NCI-H2107 treated with DMSO at 0.1 percent for 48 hours (cell line): Measurements from ENCODE around the gene GMDS.

Experiments
- DNase-seq: peaks from one replicate; lab custom pipeline; 2025; ENCODE audit not compliant: unreplicated experiment; lab: John Stamatoyannopoulos, UW

Gene GMDS

GRCh38 chr6:2044192-2044591 is 201.2 kb downstream of the GMDS start:
- no peak for DNase-seq

GRCh38 chr6:2042956-2043648 is 202.3 kb downstream of the GMDS start:
- DNase-seq = no peak

GRCh38 chr6:2038092-2038491 is 207.3 kb downstream of the GMDS start:
- DNase-seq = no peak

- DNase-seq = no peak
These were observed 208.0 kb downstream of the GMDS start for GRCh38 chr6:2037237-2037926.

DNA sequence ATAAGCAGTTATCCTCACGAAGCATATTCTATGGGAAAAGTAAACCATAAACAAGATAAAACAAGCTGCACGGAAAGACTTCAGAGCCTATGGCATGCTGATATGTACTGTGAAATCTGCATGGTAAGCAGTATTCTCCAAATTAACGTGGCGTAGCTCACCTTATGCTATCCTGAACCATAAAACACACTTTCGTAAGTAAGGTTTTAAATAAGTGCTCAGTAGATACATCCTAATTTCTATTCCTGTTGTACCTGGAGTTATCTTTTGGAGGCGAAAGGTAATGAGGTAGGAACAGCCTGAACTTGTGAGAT is 208.7 kb downstream of the GMDS start:
- DNase-seq = no peak

DNA sequence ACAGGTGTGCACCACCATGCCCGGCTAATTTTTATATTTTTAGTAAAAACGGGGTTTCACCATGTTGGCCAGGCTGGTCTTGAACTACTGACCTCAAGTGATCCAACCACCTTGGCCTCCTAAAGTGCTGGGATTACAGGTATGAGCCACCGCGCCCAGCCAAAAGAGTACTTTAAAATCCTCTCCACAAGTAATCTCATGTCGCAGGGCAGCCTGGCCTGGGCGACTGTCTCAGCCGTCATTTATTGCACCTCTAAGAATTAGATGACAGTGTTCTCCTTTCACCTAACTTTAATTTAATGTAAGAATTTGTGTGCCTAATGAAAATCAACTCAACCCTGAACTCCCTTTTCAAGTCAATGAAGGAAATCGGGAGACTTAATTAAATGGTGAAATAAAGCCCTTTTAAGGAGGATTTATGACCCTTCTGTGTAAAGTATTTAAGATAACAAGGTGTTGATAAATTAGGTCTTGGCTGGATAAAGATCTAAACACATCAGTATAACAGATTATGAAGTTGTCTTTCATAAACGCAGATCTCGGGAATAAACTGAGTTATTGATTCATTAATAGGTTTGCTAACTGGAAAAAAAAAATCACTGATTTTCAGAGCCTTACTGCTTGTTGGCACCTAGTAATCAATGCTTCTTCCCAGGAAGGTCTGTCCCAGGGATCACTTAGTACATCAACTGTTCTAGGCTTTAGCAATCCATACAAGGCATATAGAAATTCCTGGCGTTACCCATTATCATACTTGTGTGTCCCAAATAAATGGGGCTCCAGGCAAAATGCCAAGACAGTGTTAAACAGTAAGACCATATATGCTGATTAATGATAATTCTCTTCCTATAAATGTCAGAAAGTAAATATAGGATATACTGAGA is 209.3 kb downstream of the GMDS start:
- no peak for DNase-seq

DNA sequence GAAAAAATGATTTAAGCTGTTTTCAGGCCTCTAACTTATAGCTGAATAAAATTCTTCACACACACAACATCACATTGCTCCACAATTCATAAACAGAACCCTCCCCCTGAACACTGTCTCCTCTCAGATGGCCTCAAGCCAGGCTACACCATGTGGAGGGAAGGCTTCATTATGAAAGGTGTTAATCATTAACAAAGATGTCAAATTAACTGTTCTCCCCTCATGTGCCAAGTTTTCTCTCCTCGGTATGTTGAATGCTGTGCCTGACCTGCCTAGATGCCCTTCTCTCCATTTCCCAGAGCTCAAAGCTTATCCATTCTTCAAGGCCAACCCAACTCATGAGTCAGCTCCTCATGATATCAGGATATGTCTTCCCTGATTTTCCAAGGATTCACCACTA is 210.4 kb downstream of the GMDS start:
- no peak for DNase-seq

GRCh38 chr6:2034256-2034655 is 211.1 kb downstream of the GMDS start:
- DNase-seq = no peak

DNA sequence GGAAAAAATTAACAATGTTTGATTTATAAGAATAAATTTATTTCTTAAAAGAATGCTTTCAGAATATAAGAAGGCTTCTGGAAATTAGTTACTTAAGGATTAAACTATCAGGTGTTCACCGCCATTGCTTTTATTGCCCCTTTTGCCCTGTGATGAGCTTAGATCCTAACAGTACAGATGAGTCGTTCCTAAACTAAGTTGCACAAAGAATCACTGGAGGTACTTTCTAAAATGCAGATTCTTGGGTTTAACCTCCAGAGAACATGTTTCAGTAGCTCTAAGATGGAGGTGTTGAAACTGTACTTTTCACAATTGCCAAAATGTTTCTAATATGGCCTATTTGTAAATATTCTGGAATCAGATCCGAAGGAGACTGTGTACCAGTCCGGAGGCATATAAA is 211.9 kb downstream of the GMDS start:
- DNase-seq = no peak

DNA sequence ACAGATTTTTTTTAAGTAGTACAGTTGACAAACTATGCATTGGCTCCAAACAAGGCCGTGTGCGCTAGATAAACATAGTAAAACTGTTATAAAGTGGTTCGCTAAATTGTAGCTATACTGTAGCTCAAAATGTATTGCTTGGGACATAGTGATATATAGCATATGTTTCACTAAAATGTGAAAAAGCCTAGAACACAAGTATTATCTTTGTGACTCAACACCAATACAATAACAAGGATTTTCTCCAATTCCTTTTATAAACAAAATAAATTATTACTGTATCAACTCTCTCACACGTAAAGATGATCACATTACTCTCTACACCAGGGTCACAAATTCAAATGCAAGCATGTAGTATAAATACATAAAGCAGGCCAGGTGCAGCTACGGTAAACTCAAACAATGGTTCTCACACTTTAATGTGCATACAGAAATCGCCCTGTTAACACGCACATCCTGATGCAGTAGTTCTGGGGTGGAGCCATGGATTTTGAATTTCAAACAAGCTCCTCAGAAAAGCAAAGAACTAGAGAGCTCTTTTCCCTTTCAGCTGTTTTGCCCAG is 214.6 kb downstream of the GMDS start:
- no peak for DNase-seq

DNA sequence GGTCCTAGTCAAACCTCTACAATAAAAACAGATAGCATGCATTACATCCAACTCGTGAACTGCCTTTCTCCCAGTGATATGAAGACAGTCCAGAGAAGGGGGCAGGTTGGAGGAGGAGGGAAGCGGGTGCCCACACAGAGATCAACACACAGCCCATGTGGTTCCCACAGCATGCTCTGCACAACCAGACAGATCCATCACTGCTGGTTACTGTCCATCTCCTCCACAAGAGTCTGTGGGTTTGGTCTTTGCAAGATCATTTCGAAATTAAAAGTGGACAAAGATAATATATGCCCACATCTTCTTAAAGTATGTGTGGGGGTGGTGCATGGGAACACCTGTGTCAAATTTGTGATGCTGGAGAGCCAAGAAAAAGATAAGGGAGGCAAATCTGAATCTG is 215.5 kb downstream of the GMDS start:
- no peak for DNase-seq

GRCh38 chr6:2029130-2029794 is 216.1 kb downstream of the GMDS start:
- no peak for DNase-seq

DNA sequence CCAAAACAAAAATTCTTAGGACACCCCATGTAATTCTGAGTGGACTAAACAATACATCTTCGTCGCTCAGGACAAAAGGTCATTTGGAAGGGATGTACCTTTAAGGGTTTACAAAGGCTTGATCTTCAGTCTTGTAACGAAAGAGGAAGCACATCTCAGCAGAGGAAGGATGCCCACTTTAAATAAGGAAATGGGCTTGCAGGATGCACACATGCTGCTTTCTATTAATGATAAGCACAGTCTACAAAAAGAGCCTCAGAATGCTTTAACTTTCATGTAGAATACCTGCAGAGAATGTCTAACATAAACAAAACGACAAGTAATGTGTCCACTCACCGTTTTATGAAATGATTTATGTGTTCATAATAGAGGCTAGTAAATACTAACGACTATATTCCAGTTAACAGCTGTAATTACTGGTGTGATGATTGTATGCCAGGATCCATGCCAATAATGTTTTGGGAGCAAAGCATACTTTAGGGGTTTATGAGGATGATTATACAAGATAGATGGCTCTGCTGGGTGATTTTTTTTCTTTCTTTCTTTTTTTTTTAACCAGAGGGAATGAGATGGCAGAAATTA is 216.9 kb downstream of the GMDS start:
- no peak for DNase-seq

DNA sequence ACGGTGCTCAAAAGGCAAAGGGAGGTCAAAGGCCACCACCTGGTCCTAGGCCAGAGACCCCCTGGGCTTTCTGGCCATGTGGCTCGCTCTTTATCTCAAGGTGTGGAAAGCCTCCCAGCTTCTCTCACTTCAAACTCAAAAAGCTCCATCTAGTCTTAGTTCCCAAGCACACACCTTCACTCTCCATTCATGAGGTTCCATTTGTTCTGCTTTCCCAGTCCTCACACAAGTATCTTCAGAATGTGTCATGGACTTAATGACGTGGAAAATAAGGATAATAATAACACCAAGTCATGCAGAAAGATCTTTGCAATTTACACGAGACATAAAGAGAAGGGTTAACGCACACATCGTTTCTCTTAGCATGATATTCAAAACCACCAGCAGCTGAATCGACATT is 219.3 kb downstream of the GMDS start:
- no peak for DNase-seq

DNA sequence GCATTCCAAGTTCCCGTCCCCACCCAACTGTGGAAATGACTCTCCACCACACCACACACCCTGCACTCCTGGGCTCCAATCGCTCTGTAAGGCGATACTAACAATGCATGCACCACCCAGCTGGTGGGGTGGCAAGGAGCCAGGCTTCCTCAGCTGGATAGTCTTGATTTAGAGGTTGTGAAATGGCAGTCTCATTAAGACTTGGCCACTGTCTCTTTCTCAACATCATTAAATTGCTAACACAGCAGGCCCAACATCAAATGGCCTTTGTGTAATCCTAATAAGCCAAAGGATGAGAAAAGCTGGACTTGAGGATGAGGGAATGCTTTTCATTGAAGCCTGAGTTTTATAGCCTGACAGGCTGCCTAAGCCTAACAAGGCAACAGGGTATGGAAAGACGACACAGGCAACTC is 223.7 kb downstream of the GMDS start:
- DNase-seq = peak; percentile 36

DNA sequence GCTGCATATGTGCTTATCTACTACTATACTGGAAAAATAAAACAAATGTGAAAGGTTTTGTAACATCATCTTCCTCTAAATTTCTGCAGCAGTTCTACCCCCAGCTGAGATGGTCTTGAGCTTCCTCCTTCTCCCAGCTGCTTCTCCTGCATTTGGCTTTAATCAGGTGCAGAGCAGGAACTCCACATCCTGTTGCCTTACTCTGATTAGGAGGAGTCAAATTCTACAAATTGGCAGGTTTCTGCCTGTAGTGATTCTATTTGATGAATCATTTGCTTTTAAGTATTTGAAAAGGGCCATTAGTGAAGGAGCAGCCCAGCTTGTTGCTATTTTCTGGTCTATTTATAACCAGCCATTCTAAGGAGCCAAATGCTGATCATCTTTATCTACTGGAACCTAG is 224.5 kb downstream of the GMDS start:
- DNase-seq = no peak

- DNase-seq = no peak
These were observed 226.4 kb downstream of the GMDS start for GRCh38 chr6:2019051-2019450.

DNA sequence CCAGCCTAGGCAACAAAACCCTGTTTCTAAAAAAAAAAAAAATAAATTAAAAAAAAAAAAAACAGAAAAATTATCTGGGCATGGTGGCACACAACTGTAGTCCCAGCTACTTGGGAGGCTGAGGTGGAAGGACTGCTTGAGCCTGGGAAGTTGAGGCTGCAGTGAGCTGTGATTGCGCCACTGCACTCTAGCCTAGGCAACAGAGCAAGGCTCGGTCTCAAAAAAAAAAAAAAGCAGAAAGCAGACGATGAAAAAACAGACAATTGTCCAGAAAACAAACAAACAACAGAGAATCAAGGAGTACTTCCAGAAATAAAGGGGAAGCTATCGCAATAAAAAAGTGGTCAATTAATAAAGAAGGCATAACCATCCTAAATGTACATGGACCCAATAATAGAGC is 229.4 kb downstream of the GMDS start:
- no peak for DNase-seq

GRCh38 chr6:2008383-2008976 is 236.9 kb downstream of the GMDS start:
- no peak for DNase-seq

- DNase-seq = no peak
These were observed 238.2 kb downstream of the GMDS start for GRCh38 chr6:2007165-2007564.
